Hindlimb muscle (tissue), 1 donor: ENCODE measurements around the gene HELZ2. TPM values are rescaled to one million over a fixed set of nuclear protein-coding genes. Genes with fewer than 3 reads are reported as not detected.
A peak's percentile ranks its signal among the peaks of the same experiment; 100 is the strongest.
"Not testable (repeated sequence)": the region's sequence is repeated elsewhere in the genome, so short reads cannot be mapped to it uniquely, and the experiment has no call there.

ENCODE experiments used
- DNase-seq: peaks from one replicate; pipeline ENCODE4 v3.0.0-alpha.2; 2013
- polyA plus RNA-seq: library from polyadenylated mRNA; unstranded; fragments of 120-200 nt; gene quantifications from one replicate; pipeline ENCODE4 v1.2.1, GENCODE V29; 2013; ENCODE audit not compliant: insufficient read length

HELZ2 gene, protein sequence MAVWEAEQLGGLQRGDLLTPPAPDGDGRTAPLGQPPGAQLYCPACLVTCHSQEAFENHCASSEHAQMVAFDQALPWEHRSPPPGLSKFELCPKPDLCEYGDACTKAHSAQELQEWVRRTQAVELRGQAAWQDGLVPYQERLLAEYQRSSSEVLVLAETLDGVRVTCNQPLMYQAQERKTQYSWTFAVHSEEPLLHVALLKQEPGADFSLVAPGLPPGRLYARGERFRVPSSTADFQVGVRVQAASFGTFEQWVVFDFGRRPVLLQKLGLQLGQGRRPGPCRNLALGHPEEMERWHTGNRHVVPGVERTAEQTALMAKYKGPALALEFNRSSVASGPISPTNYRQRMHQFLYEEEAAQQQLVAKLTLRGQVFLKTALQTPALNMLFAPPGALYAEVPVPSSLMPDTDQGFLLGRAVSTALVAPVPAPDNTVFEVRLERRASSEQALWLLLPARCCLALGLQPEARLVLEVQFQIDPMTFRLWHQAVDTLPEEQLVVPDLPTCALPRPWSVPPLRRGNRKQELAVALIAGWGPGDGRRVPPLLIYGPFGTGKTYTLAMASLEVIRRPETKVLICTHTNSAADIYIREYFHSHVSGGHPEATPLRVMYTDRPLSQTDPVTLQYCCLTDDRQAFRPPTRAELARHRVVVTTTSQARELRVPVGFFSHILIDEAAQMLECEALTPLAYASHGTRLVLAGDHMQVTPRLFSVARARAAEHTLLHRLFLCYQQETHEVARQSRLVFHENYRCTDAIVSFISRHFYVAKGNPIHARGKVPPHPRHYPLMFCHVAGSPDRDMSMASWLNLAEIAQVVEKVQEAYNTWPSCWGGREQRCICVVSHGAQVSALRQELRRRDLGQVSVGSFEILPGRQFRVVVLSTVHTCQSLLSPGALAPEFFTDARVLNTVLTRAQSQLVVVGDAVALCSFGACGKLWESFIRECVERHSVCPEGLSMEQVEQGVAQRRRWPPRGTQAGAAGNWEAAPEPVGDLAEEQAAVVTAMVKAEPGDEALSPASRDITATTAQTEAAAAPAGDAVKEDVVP (N-terminal part only)
- 7.6 TPM for polyA plus RNA-seq

DNA sequence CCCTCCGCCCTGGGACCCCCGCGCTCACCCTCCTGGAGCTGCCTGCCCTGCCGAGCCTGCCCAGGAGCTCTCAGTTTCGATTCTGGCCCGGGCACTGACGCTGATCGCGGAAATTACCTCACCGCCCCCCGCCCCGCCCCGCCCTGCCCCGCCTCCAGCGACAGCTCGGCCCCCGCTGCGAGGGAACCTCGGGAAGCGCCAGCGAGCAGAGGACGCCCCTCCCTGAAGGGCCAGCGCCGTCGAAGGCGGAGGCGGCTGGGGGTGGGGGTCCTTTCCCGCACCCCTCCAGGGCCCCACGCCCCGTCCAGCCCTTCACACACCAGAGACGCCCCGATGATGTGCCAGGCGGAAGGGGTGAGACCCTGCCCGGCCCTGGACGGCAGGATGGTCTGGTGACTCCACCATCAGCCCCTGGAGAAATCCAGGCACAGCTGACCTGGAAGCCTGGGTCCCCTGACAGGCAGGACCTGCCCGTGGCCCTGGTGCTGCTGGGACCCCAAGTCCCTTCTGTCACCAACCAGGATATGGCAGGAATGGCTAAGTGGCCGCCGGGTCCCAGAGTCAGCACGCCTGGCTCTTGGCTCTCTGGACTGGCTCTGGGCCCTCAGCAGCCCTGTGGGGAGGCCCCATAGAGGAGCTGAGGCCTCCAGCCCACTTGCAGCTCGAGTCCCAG is at the start of gene HELZ2:
TSS of gene HELZ2 (minus strand) at position 84 of the 673 bp plus-strand sequence. CDS start 1,854 bp downstream, outside the sequence.
- DNase-seq = peak; percentile 65

DNA sequence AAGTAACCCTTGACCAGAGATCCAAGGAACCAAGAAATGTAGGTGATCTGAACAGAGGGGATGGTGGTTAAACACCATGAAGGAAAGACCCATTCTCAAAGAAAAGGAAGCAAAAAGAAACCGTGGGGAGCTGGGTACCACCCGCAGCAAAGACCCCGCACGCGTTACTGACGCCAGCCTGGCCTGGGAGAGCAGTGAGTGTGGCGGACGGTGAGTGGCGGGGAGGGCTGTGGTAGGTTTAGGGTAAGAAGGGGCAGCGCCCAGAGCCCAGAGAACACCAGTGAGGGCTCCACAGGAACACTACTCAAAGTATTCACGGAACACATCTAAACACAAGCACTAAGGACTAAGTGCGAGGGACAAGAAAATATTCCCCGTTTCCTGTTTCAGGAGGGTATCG is 48.7 kb upstream of the HELZ2 start:
- no peak for DNase-seq

DNA sequence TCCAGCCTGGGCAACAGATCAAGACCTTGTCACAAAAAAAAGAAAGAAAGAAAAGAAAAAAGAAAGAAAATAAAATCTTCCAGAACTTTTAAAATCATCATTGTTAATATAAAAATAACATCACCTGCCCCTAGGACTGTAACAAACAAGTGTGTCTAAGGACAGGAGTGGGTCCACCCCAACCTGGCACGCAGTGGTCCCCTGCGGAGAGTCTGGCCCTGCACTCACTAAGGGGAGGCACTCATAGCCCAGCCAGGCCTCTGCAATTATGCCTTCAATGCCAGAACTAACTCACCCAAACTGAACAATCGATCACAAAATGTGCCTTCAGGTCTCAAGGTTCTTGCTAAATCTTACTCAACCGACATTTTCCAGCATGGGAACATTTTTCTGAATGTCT is 48.1 kb upstream of the HELZ2 start:
- no peak for DNase-seq

DNA sequence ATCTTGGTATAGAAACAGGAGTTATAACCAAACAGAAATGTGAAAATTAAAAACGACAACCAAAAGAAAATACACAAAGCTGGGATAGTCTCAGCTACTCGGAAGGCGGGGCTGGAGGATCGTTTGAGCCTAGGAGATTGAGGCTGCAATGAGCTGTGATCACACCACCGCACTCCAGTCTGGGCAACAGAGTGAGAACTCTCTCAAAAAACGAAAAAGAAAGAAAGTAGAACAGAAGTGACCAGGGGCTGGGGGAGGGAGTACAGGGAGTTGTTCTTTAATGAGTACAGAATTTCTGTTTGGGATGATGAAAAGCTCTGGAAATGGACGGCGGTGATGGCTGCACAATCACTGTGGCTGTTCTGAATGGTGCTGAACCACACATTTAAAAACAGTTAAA is 47.0 kb upstream of the HELZ2 start:
- DNase-seq = no peak

DNA sequence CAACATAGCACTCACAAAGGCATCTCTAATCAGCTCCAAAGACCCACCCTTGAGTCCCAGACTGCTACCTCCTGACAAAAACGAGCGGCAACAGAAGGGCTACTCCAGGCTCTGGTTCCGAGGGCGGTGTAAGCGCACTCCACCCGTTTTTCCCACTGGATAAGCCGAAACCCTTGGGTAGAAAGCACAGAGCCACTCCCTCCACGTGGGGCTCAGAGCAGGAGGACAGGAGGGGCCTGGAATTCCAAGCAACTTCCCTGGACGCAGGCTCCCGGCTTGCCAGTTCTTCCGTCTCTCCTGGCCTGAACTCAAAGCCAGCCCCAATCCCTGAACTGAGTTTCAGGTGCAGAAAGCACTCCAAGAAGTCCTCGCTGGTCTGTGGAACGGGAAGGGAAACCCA is 45.5 kb upstream of the HELZ2 start:
- no peak for DNase-seq

DNA sequence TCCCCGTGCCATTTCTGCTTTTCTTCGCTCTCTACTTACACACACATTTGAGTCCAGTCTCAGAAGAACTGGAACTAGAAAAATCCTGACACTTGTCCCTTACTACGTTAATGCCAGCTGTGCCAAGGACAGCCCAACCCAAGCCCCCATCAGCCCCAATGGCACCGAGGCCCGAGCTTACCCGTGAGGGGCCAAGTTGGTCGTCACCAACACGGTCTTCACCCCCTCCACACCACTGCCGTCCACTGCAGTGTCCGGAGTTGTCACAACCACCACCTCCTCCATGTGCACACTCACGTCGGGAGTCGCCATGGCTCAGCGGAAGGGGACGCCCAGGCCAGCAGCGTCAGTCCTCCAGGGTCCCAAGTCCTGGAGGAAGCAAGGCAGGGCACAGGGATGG is 45.0 kb upstream of the HELZ2 start:
- DNase-seq = no peak

DNA sequence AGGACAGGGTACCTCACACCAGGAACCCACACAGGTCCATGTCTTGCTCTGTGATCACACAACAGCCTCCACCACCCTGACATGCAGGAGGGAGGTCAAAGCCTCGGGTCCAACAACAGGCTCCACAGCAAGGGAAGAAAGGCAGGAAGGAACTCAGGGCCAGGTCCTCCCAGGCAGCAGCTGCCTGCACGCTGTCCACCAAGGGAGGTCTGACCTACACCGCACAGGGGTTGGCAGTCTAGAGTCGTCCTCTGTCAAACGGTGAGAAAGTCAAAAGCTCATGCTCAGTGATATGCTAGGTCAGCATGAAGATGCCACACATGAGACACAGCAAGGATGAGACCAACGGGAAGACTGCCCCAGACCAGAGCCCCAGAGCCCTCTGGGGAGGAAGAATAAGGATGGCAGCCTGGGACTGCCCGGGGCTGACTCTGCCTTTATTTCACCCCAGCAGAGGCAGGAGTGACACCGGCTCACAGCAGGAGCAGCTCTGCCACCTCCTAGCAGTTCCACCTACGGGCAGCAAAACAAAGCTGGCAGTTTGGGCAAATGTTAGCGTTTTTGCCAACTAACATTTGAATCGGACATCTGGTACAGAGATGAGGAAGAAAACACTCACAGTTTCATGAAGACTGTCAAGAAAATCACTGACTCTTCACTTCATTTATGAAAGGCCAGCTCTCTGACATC is 44.4 kb upstream of the HELZ2 start:
- DNase-seq = no peak

GRCh38 chr20:63617876-63618265 is 43.8 kb upstream of the HELZ2 start:
- DNase-seq = no peak

GRCh38 chr20:63617092-63617875 is 43.2 kb upstream of the HELZ2 start:
- no peak for DNase-seq

DNA sequence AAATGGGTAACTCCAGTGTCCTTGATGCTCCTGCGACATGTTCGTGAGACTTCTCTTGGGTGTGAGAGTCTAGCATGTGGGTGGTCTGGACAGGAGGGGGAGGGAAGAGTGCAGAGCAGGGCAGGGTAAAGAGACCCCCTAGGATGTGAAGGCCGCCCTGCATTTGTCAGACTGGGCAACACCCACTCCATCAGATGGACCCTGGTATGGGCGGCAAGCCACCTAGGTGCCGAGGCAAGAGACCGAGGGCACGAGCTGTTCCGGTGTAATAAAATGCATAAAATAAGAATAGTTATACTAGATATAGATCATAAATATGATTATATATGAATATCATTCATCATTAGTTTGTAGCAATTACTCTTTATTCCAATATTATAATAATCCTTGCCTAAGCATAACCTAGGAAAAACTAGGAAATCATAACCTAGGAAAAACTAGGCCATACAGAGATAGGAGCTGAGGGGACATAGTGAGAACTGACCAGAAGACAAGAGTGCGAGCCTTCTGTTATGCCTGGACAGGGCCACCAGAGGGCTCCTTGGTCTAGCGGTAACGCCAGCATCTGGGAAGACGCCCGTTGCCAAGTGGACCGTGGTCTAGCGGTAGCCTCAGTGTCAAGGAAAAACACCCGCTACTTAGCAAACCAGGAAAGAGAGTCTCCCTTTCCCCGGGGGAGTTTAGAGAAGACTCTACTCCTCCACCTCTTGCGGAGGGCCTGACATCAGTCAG is 40.0 kb upstream of the HELZ2 start:
- not testable (repeated sequence) for DNase-seq

DNA sequence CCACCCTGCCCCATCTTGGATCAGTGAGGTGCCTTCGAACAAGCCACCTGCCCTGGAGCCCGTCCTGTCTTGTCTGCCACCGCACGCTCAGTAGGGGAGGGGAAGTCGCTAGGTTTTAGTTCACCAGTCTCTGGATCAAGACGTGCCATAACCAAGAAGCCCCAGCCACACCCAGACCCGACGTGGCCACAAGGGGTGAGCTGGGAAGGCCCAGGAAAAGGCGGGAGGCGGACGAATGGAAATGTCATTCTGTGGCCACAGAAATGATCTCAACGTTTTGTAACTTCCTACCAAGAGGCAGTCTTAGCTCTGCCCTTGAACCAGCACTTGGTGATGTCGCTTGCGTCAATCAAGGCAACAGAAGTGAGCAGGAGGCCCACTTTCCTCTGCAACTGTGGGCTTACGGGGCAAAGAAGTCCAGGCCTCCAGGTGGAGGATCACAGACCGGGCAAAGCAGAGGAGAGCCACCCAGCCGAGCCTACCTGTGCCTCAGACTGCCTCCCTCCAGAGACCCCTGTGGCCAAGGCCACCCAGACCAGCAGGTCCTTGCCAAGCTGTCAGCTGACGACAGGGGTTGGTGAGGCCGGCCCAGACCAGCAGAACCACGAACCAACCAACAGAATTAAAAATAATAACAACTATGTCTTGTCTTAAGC is 38.4 kb upstream of the HELZ2 start:
- DNase-seq = no peak

DNA sequence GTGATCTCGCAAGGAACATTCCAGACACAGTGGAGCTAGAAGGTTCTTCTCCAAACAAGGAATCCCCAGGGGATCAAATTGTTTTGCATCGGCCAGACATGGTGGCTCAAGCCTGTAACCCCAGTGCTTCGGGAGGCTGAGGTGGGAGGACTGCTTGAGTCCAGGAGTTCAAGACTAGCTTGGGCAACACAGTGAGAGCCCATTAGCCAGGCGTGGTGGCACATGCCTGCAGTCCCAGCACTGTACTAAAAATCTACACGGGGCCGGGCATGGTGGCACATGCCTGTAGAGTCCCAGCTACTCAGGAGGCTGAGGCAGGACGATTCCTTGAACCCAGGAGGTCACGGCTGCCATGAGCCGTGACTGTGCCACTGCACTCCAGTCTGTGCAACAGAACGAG is 37.6 kb upstream of the HELZ2 start:
- DNase-seq = no peak

DNA sequence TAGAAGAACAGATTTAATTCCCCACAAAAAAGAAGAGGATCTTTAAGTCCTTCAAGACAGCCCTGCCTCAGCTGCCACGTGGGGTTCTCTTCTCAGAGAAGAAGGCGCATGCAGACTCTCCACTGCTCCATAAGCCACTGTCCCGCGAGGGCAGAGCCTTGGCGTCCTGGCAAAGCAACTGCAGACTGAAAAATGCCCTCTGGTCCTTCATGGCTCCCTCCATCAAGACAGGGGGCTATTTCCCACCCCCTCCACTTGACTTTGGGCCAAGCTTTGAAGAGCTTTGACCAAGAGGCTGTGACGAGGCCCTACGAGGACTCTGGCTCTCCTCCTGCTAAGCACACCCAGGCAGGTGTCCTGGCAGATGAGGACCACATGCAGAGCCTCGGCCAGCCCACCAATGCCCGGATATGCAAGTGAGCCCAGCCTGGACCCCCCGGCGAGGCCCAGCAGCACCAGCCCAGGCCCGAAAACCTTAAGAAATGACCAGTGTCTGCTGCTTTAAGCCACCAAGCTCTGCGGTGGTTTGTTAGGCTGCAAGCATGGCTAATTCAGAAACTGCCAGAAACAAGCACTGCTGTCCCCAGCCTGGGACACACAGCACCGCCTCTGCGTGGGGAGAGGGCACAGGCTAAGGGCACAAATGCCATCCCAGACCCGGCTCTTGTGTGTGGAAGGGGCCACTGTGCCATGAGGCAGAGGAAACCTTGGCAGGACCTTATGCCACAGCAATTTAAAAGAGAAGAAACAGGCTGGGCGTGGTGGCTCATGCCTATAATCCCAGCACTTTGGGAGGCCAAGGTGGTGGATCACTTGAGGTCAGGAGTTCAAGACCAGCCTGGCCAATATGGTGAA is 36.8 kb upstream of the HELZ2 start:
- no peak for DNase-seq

DNA sequence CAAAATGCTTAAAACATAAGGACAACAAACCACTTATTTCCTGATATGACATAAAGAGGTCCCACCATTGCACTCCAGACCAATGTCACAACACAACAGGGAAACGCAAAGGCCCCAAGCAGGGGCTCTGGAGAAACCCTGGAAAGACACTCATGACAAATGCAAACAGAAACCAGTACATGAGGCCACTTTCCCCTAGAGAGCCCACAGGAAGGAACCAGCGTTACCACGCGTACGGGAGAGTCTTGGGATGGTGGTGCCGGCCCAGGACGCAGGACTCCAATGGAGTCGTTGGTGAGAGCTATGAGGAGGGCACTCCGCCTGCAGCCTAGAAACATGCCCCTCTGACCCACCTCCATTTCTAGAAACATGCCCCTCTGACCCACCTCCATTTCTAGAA is 32.6 kb upstream of the HELZ2 start:
- DNase-seq = no peak

- no peak for DNase-seq
Measured at GRCh38 chr20:63602321-63602720, 28.3 kb upstream of the HELZ2 start.

DNA sequence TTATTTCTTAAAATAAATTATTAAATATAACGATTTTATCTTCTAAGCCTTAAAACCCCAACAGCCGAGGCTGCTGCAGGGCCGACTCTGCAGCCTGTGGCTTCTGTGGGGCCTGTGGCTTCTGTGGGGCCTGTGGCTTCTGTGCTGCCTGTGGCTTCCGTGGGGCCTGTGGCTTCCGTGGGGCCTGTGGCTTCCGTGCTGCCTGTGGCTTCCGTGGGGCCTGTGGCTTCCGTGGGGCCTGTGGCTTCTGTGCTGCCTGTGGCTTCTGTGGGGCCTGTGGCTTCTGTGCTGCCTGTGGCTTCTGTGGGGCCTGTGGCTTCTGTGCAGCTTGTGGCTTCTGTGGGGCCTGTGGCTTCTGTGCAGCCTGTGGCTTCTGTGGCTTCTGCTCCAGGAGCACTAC is 27.6 kb upstream of the HELZ2 start:
- not testable (repeated sequence) for DNase-seq

DNA sequence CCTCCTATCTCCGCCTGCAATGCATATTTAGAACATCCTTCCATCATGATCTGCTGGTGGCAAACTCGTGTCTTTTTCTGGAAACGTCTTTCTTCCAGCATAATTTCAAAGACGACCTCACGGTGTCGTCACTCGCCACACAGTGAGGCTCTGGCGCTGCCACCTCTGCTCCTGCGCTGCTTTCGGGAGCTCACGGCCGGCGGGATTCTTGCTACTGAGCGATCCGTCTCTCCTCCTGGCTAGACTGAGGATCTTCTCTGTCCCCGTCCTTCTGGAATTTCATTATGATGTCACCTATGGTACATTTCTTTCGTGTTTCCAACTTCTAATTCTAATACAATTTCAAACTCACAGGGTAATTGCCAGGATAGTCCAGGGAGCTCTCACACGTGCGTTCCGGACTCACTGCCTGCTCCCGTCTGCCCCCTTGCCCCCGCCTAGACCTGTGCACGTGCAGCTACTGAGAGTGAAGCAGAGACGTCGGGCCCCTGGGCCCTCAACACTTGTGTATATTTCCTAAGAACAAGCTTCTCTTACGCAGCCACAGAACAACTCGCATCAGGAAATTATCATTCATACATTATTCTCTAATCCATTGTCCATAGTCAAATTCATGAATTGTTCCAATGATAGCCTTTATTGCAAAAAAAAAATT is 25.5 kb upstream of the HELZ2 start:
- no peak for DNase-seq
